RPMI8226 (cell line): ENCODE measurements around the gene ANKRD53.
A peak's percentile ranks its signal among the peaks of the same experiment; 100 is the strongest.

Experiments
- DNase-seq: peaks from one replicate; pipeline ENCODE4 v3.0.0-alpha.2; 2015

The ANKRD53 gene

GRCh38 chr2:70978341-70979179 is at the start of gene ANKRD53:
Gene ANKRD53 (plus strand): TSS chr2:70978630. CDS start chr2:70978646, 16 bp downstream.
- DNase-seq: no peak

GRCh38 chr2:70930371-70931329 is 47.8 kb upstream of the ANKRD53 start:
- DNase-seq: peak; percentile 75

- DNase-seq: no peak
Observed at GRCh38 chr2:70931376-70932000, 46.9 kb upstream of the ANKRD53 start.

- no peak for DNase-seq
Observed at GRCh38 chr2:70932631-70933230, 45.7 kb upstream of the ANKRD53 start.

- DNase-seq: no peak
Observed at GRCh38 chr2:70934981-70935380, 43.4 kb upstream of the ANKRD53 start.

GRCh38 chr2:70935468-70936164 is 42.8 kb upstream of the ANKRD53 start, which contains the start of gene ATP6V1B1:
Gene ATP6V1B1 (plus strand): TSS chr2:70935900. CDS start chr2:70935955, 55 bp downstream.
- DNase-seq: peak; percentile 47

GRCh38 chr2:70936165-70936978 is 42.1 kb upstream of the ANKRD53 start:
- DNase-seq: no peak

GRCh38 chr2:70936979-70937811 is 41.2 kb upstream of the ANKRD53 start:
- DNase-seq: no peak

GRCh38 chr2:70937866-70938585 is 40.4 kb upstream of the ANKRD53 start:
- no peak for DNase-seq

GRCh38 chr2:70938586-70938950 is 39.9 kb upstream of the ANKRD53 start:
- DNase-seq: no peak

GRCh38 chr2:70939001-70939838 is 39.2 kb upstream of the ANKRD53 start:
- DNase-seq: no peak

GRCh38 chr2:70939839-70940580 is 38.4 kb upstream of the ANKRD53 start:
- no peak for DNase-seq

GRCh38 chr2:70941186-70941585 is 37.2 kb upstream of the ANKRD53 start:
- no peak for DNase-seq

GRCh38 chr2:70941701-70942100 is 36.7 kb upstream of the ANKRD53 start:
- DNase-seq: no peak

GRCh38 chr2:70942396-70943204 is 35.8 kb upstream of the ANKRD53 start:
- DNase-seq: no peak

- DNase-seq: no peak
Observed at GRCh38 chr2:70943205-70943871, 35.1 kb upstream of the ANKRD53 start.
